NB4 (cell line): ENCODE measurements around the gene CHMP1A.

Source experiments
- DNase-seq: peaks from one replicate; pipeline ENCODE4 v3.0.0; 2010; ENCODE audit warnings: low read depth
- H3K4me3 ChIP-seq: one replicate; pipeline ENCODE4 v1.5.1; 2011; ENCODE audit warnings: mild to moderate bottlenecking, low read depth, low read length, moderate library complexity
- MYC ChIP-seq: IDR thresholded peaks from 2 replicates; pipeline ENCODE4 v1.6.1; 2011; ENCODE audit warnings: low read depth, low read length
- POLR2A ChIP-seq: IDR thresholded peaks from 2 replicates; pipeline ENCODE4 v1.6.1; 2011; ENCODE audit warnings: mild to moderate bottlenecking; ENCODE audit not compliant: insufficient read length; ENCODE audit errors: extremely low read depth
- TF ChIP-seq, protein P1 (sequence below): IDR thresholded peaks from one replicate; pipeline ENCODE4 v1.5.1; 2012; ENCODE audit warnings: low read depth, low read length
- TF ChIP-seq, protein P2 (sequence below): IDR thresholded peaks from 2 replicates; pipeline ENCODE4 v1.6.1; 2011; ENCODE audit warnings: low read depth, low read length

Gene CHMP1A

DNA sequence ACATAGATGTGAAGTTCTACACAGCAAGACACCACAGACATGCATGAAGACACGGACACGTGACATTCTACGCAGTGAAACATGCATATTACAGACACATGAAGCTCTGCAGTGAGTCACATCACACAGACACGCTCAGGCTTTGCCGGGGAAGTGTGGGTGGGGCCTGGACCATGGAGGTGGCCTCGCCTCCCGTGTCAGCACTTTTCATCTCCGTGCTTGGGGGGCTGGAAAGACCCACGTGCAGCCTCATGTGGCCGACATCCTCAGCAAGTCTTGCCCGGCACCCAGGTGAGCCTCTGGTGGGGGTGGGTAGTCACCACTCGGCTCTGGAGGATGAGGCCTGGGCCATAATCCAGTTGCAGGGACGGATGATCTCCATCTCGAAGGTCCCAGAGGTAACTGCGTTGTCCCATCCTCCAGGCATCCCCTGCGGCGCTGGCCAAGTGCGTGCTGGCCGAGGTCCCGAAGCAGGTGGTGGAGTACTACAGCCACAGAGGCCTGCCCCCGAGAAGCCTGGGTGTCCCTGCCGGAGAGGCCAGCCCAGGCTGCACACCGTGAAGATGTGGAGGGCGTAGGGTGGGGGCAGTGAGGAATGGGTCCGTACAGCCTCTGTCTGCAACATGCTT, 61.3 kb downstream of the CHMP1A start:
- no peak for DNase-seq
- no peak overlapping the region for H3K4me3 ChIP-seq
- TF ChIP-seq MYC (no peak), POLR2A (no peak)
- TF ChIP-seq, protein P1, sequence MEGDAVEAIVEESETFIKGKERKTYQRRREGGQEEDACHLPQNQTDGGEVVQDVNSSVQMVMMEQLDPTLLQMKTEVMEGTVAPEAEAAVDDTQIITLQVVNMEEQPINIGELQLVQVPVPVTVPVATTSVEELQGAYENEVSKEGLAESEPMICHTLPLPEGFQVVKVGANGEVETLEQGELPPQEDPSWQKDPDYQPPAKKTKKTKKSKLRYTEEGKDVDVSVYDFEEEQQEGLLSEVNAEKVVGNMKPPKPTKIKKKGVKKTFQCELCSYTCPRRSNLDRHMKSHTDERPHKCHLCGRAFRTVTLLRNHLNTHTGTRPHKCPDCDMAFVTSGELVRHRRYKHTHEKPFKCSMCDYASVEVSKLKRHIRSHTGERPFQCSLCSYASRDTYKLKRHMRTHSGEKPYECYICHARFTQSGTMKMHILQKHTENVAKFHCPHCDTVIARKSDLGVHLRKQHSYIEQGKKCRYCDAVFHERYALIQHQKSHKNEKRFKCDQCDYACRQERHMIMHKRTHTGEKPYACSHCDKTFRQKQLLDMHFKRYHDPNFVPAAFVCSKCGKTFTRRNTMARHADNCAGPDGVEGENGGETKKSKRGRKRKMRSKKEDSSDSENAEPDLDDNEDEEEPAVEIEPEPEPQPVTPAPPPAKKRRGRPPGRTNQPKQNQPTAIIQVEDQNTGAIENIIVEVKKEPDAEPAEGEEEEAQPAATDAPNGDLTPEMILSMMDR = no peak
- TF ChIP-seq, protein P2, sequence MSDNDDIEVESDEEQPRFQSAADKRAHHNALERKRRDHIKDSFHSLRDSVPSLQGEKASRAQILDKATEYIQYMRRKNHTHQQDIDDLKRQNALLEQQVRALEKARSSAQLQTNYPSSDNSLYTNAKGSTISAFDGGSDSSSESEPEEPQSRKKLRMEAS = no peak

DNA sequence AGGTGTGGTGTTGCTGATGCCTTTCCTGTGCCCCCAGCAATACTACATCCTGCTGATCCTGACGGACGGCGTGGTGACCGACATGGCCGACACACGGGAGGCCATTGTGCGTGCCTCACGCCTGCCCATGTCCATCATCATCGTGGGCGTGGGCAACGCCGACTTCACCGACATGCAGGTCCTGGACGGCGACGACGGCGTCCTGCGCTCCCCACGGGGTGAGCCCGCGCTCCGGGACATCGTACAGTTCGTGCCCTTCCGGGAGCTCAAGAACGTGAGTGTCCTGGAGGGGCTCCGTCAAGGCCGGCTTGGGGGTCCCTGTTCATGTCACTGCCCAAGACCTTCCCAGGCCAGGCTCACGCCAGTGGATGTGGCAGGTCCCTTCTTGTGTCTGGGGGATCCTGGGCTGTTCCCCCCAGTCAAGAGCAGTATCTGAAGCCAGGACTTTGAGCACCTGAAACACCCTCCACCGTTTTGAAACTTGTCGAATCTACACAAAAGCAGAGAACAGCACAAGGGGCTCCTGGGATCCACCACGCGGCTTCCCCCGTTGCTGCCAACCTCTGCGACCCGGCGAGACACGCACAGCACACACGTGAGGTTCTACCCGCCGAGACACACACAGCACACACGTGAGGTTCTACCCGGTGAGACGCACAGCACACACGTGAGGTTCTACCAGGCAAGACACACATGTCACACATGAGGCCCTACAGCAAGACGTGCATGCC, 62.0 kb downstream of the CHMP1A start:
- DNase-seq = no peak
- no peak overlapping the region for H3K4me3 ChIP-seq
- TF ChIP-seq, protein P1 = no peak
